H1 (cell line): ENCODE measurements around the gene TARS3. TPM values are rescaled to one million over a fixed set of nuclear protein-coding genes. Genes with fewer than 3 reads are reported as not detected.

ENCODE experiments used
- BCL11A ChIP-seq, 2 experiments: IDR thresholded peaks; one replicate each; pipeline ENCODE4 v1.6.1; 2011; ENCODE audit warnings: low read depth in 2 of 2, low read length in 2 of 2, mild to moderate bottlenecking in 2 of 2
- EGR1 ChIP-seq: IDR thresholded peaks from 2 replicates; pipeline ENCODE4 v1.6.1; 2011; ENCODE audit warnings: low read depth, low read length, borderline replicate concordance
- KDM4A ChIP-seq: IDR thresholded peaks from one replicate; pipeline ENCODE4 v1.7.1; 2012; ENCODE audit warnings: low read depth, mild to moderate bottlenecking, moderate library complexity, low read length, inconsistent platforms; ENCODE audit not compliant: severe bottlenecking
- NANOG ChIP-seq: IDR thresholded peaks from 2 replicates; pipeline ENCODE4 v1.6.1; 2011; ENCODE audit warnings: low read length, low read depth, mild to moderate bottlenecking, inconsistent platforms; ENCODE audit not compliant: insufficient read depth, poor library complexity, severe bottlenecking
- RAD21 ChIP-seq, 2 experiments: IDR thresholded peaks in 1 of 2; conservative IDR thresholded peaks in 1 of 2; 2 replicates each; pipeline ENCODE4 v1.6.1; 2011; ENCODE audit warnings: low read depth in 2 of 2, low read length in 2 of 2, improper control_type of control experiment in 1 of 2, inconsistent platforms in 1 of 2, mild to moderate bottlenecking in 1 of 2, moderate library complexity in 1 of 2
- SP2 ChIP-seq: IDR thresholded peaks from 2 replicates; pipeline ENCODE4 v1.6.1; 2012; ENCODE audit warnings: mild to moderate bottlenecking, low read length, inconsistent platforms
- TAF7 ChIP-seq: optimal IDR thresholded peaks from 2 replicates; pipeline ENCODE3; 2011; ENCODE audit warnings: low read depth, mild to moderate bottlenecking, inconsistent platforms, low read length, moderate library complexity, borderline replicate concordance
- TEAD4 ChIP-seq: IDR thresholded peaks from 2 replicates; pipeline ENCODE4 v1.6.1; 2012; ENCODE audit warnings: low read depth, low read length, inconsistent platforms, mixed read lengths
- polyA plus RNA-seq, 7 experiments: library from polyadenylated mRNA; depleted of rRNA in 3 of 7; stranded (reverse) in 5 of 7; unstranded in 2 of 7; fragments of >200 nt in 5 of 7; fragments of 200-250 nt in 2 of 7; gene quantifications; 1 replicate in 5 of 7; 2 replicates in 1 of 7; 4 replicates in 1 of 7; pipeline versions ENCODE4 v1.2.1 to v1.2.3, GENCODE V29; 2011 to 2013; ENCODE audit warnings: missing spikeins in 2 of 7, mixed read lengths in 2 of 7
- total RNA-seq: library from RNA; stranded (reverse); fragmentation: NEBNext Ultra II Directional; extraction: Animal tissue kit (Norgen Biotek cat#: 25700); gene quantifications from 2 replicates; pipeline ENCODE4 v1.2.1, GENCODE V29; 2021
- TF ChIP-seq, protein P1 (sequence below): fragments of 300-600 bp; sonication (generic); IDR thresholded peaks from 2 replicates; pipeline ENCODE4 v1.7.1; 2012; ENCODE audit warnings: low read length, moderate library complexity, mild to moderate bottlenecking, inconsistent platforms; ENCODE audit not compliant: insufficient replicate concordance
- TF ChIP-seq, protein P2 (sequence below): IDR thresholded peaks from 2 replicates; pipeline ENCODE4 v1.6.1; 2011; ENCODE audit warnings: low read length, improper control_type of control experiment

TARS3 gene
- total and polyA plus RNA-seq, 2 of the 8 experiments (the other 6 are each of a cell fraction or from before 2014, with no cell fraction given), result 2.1 to 13.9 TPM

DNA sequence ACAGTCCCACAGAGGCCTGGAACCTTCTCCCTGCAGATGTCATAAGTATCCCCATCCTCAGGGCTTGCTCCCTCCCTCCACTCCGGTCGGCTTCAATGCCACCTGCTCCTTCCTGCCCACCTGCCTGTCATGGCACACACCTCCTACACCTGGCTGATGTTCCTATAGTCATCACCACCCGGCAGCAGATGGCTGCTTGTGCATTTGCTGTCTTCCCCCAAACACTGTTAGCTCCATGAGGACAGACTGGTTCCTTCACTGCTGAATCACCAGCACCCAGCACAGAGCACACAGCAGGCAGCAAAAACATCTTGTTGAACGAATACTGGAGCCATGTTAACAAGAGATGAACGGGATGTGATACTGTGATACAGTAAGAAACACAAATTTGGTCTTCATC is 14.8 kb downstream of the TARS3 start (continued):
- TF ChIP-seq, protein P1, sequence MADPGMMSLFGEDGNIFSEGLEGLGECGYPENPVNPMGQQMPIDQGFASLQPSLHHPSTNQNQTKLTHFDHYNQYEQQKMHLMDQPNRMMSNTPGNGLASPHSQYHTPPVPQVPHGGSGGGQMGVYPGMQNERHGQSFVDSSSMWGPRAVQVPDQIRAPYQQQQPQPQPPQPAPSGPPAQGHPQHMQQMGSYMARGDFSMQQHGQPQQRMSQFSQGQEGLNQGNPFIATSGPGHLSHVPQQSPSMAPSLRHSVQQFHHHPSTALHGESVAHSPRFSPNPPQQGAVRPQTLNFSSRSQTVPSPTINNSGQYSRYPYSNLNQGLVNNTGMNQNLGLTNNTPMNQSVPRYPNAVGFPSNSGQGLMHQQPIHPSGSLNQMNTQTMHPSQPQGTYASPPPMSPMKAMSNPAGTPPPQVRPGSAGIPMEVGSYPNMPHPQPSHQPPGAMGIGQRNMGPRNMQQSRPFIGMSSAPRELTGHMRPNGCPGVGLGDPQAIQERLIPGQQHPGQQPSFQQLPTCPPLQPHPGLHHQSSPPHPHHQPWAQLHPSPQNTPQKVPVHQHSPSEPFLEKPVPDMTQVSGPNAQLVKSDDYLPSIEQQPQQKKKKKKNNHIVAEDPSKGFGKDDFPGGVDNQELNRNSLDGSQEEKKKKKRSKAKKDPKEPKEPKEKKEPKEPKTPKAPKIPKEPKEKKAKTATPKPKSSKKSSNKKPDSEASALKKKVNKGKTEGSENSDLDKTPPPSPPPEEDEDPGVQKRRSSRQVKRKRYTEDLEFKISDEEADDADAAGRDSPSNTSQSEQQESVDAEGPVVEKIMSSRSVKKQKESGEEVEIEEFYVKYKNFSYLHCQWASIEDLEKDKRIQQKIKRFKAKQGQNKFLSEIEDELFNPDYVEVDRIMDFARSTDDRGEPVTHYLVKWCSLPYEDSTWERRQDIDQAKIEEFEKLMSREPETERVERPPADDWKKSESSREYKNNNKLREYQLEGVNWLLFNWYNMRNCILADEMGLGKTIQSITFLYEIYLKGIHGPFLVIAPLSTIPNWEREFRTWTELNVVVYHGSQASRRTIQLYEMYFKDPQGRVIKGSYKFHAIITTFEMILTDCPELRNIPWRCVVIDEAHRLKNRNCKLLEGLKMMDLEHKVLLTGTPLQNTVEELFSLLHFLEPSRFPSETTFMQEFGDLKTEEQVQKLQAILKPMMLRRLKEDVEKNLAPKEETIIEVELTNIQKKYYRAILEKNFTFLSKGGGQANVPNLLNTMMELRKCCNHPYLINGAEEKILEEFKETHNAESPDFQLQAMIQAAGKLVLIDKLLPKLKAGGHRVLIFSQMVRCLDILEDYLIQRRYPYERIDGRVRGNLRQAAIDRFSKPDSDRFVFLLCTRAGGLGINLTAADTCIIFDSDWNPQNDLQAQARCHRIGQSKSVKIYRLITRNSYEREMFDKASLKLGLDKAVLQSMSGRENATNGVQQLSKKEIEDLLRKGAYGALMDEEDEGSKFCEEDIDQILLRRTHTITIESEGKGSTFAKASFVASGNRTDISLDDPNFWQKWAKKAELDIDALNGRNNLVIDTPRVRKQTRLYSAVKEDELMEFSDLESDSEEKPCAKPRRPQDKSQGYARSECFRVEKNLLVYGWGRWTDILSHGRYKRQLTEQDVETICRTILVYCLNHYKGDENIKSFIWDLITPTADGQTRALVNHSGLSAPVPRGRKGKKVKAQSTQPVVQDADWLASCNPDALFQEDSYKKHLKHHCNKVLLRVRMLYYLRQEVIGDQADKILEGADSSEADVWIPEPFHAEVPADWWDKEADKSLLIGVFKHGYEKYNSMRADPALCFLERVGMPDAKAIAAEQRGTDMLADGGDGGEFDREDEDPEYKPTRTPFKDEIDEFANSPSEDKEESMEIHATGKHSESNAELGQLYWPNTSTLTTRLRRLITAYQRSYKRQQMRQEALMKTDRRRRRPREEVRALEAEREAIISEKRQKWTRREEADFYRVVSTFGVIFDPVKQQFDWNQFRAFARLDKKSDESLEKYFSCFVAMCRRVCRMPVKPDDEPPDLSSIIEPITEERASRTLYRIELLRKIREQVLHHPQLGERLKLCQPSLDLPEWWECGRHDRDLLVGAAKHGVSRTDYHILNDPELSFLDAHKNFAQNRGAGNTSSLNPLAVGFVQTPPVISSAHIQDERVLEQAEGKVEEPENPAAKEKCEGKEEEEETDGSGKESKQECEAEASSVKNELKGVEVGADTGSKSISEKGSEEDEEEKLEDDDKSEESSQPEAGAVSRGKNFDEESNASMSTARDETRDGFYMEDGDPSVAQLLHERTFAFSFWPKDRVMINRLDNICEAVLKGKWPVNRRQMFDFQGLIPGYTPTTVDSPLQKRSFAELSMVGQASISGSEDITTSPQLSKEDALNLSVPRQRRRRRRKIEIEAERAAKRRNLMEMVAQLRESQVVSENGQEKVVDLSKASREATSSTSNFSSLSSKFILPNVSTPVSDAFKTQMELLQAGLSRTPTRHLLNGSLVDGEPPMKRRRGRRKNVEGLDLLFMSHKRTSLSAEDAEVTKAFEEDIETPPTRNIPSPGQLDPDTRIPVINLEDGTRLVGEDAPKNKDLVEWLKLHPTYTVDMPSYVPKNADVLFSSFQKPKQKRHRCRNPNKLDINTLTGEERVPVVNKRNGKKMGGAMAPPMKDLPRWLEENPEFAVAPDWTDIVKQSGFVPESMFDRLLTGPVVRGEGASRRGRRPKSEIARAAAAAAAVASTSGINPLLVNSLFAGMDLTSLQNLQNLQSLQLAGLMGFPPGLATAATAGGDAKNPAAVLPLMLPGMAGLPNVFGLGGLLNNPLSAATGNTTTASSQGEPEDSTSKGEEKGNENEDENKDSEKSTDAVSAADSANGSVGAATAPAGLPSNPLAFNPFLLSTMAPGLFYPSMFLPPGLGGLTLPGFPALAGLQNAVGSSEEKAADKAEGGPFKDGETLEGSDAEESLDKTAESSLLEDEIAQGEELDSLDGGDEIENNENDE, result no peak
- TF ChIP-seq TEAD4 (no peak), EGR1 (no peak), KDM4A (no peak), NANOG (no peak), RAD21 (IDR thresholded peaks at IDR 0.05 in 1 of 2, conservative IDR thresholded peaks at IDR 0.05 in 1 of 2; ENCODE audit: low read depth in 2 of 2, low read length in 2 of 2) (no peak), SP2 (no peak), BCL11A (IDR thresholded peaks at IDR 0.05; ENCODE audit: low read depth in 2 of 2, low read length in 2 of 2) (no peak), TAF7 (no peak)
- TF ChIP-seq, protein P2, sequence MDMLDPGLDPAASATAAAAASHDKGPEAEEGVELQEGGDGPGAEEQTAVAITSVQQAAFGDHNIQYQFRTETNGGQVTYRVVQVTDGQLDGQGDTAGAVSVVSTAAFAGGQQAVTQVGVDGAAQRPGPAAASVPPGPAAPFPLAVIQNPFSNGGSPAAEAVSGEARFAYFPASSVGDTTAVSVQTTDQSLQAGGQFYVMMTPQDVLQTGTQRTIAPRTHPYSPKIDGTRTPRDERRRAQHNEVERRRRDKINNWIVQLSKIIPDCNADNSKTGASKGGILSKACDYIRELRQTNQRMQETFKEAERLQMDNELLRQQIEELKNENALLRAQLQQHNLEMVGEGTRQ, result no peak
